ENCODE measurements around the gene ARHGAP27.
A peak's percentile ranks its signal among the peaks of the same experiment; 100 is the strongest.

The ARHGAP27 gene

DNA sequence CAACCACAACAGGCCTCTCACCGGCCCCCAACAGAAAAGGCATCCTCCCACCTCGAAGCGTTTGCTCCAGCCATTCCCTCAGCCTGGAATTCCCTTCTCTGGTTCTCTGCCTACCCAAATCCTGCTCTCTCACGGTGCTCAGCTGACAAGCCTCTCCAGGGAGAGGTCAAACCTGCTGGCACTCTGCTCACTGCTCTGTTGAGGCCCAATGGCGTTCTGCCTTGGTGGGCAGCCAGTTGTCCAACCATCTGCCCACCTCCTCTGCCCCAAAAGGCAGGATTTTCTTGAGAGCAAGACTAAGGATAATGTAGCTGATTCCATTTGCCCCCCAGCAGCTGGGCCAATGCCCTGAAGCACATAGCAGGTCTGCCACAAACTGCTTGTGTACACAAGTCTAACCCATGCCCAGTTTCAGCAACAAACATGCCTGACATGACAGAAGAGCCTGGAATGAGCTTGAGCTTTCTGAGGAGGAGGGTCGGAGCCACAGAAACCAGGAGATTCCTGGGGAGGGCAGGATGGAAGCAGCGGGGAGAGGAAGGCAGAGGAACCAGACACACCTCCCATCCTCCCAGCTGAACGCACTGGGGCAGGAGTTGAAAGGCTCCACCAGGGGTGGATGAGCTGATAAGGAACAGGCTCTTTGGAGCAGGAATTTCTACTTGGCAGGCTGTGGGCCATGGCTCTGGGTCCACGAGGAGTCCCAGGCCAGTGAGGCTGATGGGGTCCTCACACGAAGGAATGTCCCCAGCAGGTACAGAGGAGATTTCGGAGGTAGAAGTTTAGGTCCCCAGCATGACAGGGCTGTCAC, 23.9 kb downstream of the ARHGAP27 start:
- DNase-seq (ENCODE audit: low read depth in 2 of 2) = no peak

DNA sequence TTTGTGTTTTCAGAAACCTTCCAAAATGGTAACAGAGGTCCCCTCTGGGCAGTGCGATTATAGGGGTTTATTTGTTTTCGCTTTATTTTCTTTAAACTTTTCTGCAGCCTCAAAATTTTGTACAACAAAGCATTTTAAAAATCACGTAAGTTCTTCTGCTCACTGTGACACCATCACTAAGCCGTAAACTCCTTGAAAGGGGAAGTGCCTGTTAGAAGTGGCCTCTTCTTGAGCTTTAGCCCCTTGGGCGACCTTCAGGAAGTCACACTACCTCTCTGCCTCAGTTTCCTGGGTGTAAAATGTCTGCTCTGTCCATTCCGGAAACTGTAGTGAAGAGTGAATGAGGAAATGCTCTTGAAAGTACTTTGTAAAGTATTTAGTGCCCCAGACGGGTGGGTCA, 26.6 kb downstream of the ARHGAP27 start:
- no peak for DNase-seq (ENCODE audit: low read depth in 2 of 2)

DNA sequence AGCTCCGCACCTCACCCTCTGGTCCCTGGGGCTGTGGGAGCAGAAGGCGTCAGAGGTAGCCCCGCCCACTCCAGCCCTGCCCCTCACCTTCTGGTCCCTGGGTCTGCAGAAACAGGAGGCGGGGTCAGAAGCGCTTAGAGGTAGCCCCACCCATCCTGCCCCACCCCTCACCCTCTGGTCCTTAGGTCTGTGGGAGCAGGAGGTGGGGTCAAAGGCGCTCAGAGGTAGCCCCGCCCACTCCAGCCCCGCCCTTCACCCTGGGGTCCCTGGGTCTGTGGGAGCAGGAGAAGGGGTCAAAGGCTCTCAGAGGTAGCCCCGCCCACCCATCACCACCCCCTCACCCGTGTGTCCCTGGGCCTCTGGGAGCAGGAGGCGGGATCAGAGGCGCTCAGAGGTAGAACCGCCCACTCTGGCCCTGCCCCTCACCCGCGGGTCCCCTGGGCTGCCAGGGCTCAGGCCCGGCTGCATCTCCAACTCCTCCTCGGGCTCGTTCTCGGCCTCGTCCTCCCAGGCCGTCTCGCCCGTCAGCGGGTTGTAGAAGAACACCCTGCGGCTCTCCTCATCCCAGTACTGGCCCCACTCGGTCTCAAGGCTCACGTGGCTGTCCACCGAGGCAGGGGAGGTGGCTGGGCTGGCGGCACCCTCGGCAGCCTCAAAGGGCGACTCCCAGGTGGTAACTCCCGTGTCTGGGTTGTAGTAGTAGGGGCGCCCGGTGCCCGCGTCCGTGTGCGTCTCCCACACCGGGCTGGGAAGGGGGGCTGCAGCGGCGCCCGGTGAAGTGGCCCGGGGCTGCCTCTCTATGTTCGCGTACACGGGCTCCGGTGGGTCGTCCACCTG, 27.2 kb downstream of the ARHGAP27 start:
- DNase-seq (ENCODE audit: low read depth in 2 of 2) = no peak

DNA sequence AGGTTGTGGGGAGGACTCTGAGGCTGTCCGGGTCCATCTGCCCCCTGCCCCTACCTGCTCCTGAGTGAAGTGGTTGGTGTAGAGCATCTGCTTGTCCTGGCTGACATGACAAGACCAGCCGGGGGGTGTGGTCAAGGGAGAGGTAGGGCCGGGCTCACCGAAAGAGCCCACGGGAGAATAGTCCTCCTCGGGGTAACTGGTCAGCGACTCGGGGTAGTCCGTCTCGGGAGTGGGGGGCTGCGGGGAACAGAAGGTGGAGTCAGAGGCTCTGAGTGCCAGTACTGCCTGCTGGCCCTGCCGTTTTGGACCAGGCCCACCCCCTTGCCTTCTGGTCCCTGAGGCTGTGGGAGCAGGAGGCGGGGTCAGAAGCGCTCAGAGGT, 27.8 kb downstream of the ARHGAP27 start:
- DNase-seq (ENCODE audit: low read depth in 2 of 2) = no peak

DNA sequence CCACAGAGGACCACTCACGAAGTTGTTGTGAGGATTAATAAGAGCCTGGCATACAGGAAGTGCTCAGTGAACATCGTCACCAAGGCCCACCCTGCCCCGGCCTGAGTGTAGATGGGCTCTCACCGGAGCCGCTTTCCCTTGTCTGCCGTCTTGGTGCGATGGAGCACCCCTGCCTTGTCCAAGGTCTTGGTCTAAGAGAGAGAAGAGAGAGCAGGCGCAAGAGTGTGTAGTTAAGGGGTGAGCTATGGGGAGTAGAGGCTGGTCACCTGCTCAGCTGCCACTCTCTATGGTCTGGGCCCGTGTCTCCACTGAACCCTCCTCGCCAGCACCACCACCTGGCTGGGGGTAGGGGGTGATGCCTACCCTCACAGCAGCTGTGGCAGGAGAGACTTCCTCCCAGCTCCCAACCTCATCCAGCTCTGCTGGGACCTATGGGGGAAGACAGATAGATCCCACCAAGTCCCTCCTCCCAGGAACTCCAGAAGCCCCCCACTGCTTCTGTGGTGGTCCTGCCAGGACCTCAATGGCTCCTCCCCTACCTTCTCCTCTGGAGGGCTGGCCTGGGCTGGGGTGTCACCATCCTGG, 28.7 kb downstream of the ARHGAP27 start:
- DNase-seq (ENCODE audit: low read depth in 2 of 2) = no peak

DNA sequence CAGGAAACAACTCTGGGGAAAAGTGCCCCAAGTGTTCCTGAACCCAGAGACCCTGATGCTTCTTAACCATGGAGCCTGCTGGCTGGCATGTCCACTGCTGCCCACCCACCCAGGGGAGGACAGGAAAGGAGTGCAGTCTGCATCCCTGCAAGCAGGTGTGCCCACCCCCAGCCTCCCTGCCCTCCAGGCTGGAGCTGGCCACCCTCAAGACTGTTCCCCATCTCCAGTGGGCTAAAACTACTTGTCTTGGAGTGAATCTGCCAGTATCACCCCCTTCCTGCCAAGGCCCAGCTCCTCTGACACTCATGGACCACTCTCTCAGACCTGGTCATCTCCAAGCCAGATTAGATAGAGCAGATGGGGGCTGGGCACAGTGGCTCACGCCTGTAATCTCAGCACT, 29.8 kb downstream of the ARHGAP27 start:
- no peak for DNase-seq (ENCODE audit: low read depth in 2 of 2)

DNA sequence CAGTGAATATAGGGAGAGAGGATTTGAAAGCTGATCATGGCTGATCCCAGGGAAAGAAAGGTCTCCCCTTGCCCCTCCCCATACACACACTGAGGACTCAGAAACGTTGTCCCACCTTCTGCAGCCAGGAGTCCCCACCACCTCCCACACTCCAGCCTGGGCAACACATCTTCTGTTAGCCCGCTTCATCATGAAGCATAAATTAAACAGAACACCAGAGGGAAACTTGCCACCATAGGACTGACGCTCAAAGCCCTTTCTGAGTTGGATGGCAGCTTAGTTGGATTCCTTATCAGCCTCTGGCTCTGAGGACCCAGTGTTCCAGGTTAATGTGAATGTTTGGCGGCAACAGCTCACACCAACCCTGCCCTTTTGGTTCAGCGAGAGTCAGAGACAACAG, 33.9 kb downstream of the ARHGAP27 start:
- no peak for DNase-seq (ENCODE audit: low read depth in 2 of 2)

DNA sequence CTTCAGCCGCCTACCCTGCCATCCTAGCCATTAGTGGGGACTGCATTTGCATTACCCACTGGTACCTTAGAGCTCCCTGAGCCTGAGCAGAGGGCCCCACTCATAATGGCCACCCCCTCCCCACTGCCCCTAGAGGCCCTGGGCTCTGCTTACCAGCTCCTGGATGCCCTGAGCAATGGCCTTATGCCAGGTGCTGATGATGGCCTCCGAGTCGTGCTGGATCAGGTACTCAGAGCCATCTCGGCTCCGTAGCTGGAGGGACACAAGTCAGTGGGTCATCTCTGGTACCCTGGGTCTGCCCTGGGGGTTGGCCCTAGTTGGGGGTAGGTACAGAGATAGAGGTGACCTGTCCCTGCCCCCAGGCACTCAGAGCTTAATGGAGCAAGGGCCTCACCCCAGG, 34.9 kb downstream of the ARHGAP27 start:
- no peak for DNase-seq (ENCODE audit: low read depth in 2 of 2)

DNA sequence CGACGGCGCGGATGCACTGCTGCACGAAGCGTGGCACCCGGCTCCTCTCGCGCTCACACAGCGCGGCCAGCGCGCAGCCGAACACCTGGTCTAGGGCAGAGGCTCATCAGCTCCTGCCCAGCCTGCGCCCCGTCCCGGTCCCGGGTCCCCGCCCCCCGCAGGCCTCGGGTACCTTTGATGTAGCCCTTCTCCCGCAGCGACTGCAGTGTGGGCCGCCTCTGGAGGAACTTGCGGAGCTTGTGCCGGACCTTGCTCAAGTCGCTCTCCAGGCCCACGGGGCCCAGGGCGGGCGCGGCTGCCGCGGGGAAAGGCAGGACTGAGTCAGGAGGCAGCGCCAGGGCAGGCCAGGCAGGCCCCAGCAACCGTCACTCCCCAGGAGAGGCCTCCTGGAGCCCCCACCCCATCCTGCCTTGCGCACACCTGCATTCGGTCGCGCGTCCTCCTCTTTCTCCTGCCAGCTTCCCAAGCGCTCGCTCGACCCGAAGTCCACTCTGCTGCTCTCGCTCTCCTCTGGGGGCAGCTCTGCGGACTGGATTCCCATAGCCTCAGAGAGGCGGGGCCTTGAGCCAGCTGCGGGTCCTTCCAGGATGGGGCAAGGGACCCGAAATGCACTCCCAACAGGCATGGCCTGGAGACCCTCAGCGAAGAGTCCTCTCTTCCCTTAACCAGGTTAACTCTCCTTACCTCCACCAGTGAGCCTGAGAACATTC, 36.0 kb downstream of the ARHGAP27 start:
- no peak for DNase-seq (ENCODE audit: low read depth in 2 of 2)

DNA sequence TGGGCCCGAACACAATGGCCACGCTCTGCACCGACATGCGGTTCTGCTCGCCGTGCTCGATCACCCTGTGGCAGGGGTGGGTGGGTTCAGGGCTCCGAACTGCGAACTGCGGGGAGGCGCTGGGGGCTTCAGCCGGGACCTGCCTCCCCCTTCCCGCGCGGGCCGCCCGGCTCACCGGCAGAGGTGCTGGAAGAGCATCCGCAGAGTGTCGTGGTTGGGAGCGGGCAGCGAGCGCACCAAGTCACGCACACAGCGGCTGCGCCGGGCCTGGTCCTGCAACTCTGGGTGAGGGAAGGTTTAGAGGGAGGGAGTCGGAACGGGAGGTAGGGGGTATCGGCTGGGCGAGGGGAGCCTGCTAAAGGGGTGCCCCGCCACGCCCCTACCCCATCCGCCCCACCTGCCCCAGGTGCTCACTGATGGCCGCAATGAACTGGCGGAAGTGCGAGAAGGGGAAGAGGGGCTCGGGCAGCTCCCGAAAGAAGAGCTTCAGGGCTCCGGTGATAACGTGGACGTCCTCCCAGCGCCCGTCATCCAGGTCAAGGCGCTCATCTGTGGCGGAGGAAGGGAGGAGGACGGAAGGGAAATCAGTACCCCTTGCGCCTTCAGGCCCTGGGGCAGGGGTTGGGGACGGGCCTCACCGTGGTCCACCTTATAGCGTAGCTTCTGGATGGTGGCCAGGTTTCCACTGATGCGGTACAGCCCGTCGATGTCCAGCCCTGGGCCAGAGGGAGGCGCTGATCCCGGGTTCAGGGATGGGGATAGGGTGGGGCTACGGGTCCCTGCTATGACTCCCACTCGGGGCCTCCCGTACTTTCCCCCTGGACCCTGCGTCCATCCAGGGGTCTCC, 36.9 kb downstream of the ARHGAP27 start:
- no peak for DNase-seq (ENCODE audit: low read depth in 2 of 2)

DNA sequence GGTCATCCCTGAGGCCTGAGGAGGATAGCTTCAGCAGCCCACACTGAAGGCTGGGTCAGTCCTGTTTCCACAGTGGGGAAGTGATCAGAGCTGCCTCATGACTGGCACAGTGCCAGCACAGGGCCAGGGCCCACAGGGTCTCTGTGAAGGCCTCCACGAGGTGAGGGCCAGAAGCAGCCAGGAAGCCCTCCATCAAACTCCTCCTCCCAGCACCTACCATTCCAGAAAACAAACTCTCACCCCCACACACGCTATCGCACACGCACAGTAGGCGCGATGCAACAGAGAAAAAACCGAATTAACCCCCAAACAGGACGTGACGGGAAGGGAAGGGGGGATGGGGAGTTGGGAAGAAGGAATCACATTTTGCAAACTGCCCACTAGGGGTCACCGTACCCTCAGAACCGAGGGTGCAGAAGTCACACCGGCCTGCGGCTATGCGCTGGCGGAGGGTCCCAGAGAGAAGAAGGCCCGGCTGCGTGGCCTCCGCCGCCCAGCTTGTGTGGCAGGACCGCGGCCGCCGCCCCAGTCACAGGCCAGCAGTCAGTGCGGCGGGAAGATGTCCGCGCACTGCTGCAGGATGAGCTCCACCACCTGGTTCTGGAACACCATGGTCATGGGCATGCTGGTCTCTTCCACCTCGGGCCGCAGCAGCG, 37.6 kb downstream of the ARHGAP27 start:
- peak in 1 of 2 donors; percentile 13 for DNase-seq (ENCODE audit: low read depth in 2 of 2)

DNA sequence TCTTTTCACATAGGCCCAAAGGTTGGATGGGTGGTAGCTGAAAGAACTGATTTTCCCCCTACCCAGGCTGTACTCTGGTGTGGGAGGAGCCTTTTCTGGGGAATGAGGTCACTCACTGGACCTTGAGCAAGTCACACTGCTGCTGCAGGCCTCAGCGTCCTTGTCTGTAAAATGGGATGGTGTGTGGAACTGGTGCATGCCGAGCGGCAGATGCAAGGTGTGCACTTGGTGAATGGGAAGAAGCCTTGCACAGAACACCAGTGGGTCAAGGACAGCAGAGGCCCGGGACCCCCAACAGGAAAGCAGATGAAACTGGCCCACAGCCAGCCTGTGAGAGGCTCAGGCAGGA, 38.1 kb downstream of the ARHGAP27 start:
- no peak for DNase-seq (ENCODE audit: low read depth in 2 of 2)

DNA sequence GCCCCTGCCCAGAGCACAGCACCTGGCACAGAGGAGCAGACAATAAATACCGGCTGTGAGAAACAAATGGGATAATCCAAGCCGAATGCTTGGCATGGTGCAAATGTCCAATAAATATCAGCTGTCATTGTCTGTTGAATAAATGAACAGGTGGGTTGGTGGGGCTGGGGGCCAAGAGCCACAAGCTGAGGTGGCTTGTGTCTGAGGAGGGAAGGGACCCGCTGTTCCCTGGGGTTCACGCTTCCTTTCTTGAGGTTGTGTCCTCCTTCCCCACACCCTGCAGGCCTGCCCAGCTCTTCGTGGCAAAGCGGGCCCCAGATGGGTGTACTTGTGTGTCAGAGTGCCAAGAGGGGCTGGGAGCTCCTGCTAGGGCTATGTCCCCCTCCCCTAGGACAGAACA, 38.6 kb downstream of the ARHGAP27 start:
- no peak for DNase-seq (ENCODE audit: low read depth in 2 of 2)

DNA sequence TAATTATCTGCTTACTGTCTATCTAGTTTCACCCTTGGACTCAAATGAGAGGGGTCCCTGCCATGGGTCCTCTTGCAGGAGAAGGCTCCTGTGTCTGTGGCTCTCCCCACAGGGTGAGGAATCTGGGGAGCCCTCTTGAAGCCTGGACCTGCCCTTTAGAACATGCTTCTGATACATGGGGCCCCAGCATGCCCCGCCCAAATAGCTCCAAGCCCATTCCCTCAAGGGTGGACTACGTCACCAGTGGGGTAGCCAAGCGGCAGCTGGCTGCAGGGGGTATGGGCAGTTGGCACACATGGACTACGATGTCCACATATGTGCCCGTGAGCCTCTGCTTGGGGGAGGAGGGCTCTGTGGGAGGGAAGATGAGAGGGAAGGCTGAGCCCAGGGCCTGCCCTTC, 39.3 kb downstream of the ARHGAP27 start:
- no peak for DNase-seq (ENCODE audit: low read depth in 2 of 2)

DNA sequence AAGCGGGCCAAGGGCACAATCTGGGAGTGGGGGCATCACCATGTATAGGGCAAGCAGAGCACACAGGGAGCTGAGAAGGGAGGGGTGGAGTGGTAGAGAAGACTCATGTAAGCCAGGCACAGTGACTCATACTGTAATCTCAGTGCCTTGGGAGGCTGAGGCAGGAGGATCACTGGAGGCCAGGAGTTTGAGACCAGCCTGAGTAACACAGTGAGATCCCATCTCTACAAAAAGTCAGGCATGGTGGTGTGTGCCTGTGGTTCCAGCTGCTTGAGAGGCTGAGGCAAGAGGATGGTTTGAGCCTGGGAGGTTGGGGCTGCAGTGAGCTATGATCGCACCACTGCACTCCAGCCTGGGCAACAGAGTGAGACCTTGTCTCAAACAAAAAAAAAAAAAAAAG, 40.8 kb downstream of the ARHGAP27 start:
- DNase-seq (ENCODE audit: low read depth in 2 of 2) = no peak

DNA sequence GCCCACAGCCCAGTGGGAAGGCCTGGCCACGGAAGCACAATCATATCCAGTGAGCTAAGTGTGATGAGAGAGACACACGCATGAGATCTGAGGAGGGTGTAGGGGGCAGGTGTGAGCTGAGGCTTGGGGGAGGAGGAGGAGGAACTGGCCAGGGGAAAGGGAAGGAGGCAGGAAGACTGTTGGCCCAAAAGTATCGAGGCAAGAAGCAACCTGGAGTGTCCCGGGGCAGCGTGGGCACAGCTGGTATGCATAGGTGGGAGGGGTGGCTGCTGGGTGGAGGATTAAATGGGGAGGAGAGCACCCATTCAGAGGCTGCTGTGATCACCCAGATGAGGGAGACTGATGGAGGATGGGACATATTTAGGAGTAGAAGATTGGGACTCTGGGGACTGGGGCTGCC, 41.4 kb downstream of the ARHGAP27 start:
- no peak for DNase-seq (ENCODE audit: low read depth in 2 of 2)

DNA sequence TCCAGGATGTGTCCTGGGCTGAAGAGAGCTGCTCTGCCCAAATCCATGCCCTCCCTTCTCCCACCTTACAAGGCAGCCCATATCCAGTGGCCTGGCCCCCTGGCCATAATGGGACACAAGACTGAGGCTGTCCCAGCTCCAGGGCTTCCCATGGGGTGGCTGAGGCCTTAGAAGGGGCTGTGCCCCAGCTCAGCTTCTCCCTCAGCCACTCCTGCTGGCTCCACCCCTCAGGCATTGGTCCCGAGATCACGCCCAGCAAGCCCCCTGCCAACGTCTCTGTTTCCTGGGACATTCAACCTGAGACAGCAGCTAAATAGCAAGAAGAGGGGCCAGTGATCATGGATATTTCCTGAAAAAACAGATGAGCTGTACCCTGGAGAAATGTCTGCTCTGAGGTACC, 43.3 kb downstream of the ARHGAP27 start:
- DNase-seq (ENCODE audit: low read depth in 2 of 2) = no peak

DNA sequence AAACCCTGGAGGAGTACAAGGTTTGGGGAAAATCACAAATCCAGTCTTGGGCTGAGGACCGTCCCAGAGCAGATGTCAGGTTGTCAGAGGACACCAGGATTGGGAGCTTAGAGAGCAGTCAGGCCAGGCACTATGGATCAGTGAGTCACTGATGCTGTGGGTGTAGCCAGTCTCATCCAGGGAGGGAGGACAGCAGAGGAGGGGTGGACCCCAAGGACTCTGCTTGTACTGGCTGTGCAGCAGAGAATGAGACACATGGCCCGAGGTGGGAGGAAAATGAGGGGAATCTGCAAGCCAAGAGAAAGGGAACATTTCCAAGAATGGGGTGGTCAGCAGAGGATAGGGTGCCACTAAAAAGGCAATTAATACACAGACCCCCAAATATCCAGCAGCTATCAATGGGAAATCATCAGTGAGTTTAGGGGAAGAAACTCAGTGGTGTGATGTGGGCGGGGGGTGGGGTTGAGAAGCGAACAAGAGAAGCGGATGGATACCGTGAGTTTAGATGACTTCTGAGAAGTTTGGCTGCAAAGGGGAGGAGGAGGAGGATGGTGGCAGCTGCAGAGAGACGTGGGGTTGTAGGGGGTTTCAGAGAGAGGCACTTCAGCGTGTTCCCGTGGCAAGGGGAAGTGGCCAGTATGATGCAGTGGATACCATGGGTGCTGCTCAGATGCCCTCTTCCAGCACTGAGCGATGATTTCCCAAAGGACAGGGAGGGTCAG, 43.9 kb downstream of the ARHGAP27 start:
- DNase-seq (ENCODE audit: low read depth in 2 of 2) = no peak

DNA sequence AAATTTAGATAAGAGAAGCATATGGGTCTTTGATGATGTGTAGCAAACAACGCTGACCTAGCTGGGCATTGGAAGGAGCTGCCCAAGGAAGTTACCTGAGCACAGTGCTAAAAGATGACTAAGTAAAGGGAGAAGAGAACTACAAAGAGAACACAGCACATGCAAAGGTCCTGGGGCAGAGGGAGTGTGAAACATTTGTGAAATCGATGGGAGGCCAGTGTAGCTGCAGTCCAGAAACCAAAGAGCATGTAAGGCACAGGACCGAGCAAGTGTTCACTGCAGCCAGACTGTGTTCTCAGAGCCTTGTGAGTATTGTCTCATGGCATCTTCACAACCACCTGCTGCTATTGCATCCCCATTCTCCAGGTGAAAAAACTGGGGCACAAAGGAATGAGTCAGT, 44.9 kb downstream of the ARHGAP27 start:
- no peak for DNase-seq (ENCODE audit: low read depth in 2 of 2)

DNA sequence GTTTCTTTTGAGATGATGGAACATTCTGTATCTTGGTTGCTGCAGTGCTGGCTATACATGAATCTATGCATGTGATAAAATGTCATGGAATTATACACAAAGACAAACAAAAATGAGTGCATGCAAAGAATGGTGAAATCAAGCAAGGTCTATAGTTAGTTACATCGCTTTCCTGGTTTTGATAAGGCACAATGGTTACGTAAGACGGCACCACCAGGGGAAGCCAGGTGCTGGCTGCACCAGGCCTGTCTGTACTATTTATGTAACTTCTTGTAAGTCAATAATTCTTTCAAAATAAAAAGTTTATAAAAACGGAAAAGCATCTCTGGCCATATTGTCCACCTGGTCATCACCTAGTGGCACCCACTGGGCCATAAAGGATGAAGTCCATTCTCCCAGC, 46.5 kb downstream of the ARHGAP27 start:
- no peak for DNase-seq (ENCODE audit: low read depth in 2 of 2)

Measured in stimulated activated CD8-positive, alpha-beta memory T cell treated with anti-CD3 and anti-CD28 coated beads, Interleukin-7, amount 100 ng/mL, for 1 hour (primary cell).